GM21423 (cell line): ENCODE results near the gene PGF.
A peak's percentile ranks its signal among the peaks of the same experiment; 100 is the strongest.
"Not testable (repeated sequence)": the region's sequence is repeated elsewhere in the genome, so short reads cannot be mapped to it uniquely, and the experiment has no call there.

Experiments
- ATAC-seq: cut with Tn5 transposase; IDR thresholded peaks from one replicate; pipeline ENCODE4 v1.9.1; 2021; ENCODE audit warnings: mild to moderate bottlenecking, moderate library complexity; ENCODE audit not compliant: unreplicated experiment

PGF gene

DNA sequence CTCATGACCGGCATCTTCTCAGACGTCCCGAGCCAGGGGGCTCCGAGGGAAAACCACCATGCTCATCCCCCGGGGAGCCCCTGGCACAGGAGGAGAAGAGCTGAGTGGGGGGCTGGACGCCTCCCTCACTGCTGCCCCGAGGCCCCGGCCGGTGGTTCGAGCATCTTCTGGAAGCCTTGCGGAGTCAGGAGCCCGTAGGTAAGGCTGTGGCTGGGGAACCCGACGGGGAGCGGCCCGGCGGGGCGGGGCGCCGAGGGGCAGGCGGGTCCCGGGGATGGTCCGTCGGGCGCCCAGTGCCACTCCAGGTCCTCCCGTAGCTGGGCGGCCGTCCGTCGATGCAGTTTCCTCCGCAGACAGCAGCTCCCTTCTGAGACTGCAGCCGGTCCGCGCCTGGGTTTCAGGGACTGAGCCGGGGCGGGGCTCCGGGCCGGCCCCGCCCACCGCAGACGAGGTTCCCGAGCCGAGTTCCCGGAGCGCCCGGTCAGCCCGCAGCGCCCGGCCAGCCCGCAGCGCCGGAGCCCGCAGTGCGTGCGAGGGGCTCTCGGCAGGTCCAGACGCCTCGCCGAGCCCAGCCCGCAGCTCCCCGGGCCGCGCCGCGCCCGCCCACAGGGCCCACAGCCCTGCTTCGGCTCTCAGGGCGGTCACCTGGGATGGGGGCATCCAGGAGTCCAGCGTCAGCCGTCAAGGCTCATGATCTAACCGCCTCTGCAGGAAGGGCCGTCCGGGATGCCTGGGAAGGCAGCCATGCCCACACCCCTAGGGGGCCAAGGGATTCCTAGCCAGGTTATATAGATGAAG, at the start of gene PGF:
TSS of gene PGF (minus strand) at position 369 of the 798 bp plus-strand sequence. CDS start at position 14, 355 bp downstream.
- ATAC-seq, result no peak

- ATAC-seq, result peak; percentile 3
Measured at GRCh38 chr14:75003250-75004027, 48.0 kb upstream of the PGF start.

GRCh38 chr14:75002392-75003249, 47.2 kb upstream of the PGF start, which contains the start of gene EIF2B2:
Gene EIF2B2 (plus strand): TSS chr14:75002921. CDS start chr14:75002991, 70 bp downstream.
- ATAC-seq, result peak; percentile 98

DNA sequence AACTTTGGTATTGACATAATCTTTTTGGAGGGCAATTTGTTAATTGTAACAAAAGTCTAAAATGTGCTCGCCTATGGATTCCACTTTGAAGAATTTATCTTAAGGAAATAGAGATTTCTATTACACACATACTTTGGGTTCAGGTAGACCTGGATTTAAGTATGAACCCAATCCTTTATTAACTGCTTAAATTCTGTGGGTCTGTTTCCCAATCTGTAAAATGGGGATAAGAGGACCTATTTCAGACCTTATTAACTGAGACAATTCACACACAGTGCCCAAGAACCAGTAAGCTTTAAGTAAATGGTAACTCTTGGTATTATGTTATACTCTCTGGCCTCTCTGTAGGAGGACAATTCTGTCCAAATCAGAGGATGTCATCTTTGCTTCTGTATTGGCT, 46.5 kb upstream of the PGF start:
- ATAC-seq, result no peak

DNA sequence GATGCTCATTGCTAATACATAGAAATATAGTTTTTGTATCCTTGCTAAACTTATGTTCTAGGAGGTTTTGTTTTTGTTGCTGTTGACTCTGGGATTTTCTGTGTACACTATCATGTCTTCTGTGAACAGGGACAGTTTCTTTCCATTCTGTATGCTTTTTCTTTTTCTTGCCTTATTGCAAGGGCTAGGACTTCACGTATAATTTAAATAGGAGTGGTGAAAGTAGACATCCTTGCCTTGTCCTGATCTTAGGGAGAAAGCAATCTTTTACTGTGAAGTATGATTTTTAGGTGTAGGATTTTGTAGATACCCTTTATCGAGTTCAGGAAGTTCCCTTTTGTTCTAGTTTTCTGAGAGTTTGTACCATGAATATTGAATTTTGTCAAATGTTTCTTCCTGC, 45.9 kb upstream of the PGF start:
- no peak for ATAC-seq

- not testable (repeated sequence) for ATAC-seq
Measured at GRCh38 chr14:74995781-74996180, 40.4 kb upstream of the PGF start.

DNA sequence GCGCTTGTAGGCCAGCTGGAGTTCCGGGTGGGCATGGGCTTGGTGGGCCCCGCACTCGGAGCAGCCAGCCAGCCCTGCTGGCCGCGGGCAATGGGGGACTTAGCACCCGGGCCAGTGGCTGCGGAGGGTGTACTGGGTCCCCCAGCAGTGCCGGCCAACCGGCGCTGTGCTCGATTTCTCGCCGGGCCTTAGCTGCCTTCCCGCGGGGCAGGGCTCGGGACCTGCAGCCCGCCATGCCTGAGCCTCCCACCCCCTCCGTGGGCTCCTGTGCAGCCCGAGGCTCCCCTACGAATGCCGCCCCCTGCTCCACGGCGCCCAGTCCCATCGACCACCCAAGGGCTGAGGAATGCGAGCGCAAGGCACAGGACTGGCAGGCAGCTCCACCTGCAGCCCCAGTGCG, 38.8 kb upstream of the PGF start:
- not testable (repeated sequence) for ATAC-seq

DNA sequence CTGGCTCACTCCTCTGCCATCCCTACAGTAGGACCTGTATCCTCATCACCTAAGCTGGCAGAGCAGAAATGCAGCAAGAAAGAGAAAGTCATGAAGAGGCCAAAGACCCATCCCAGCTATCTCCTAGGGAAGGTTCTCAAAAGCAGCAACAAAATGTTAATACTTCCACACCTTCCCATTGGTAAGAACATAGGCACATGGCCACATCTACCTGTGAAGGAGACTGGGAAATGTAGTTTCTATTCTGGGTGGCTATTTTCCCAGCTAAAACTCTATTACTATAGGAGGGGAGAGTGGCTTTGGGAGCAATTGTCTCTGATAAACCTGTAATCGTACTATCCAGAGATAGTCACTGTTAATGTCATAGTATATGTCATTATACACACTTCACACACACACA, 33.6 kb upstream of the PGF start:
- no peak for ATAC-seq

DNA sequence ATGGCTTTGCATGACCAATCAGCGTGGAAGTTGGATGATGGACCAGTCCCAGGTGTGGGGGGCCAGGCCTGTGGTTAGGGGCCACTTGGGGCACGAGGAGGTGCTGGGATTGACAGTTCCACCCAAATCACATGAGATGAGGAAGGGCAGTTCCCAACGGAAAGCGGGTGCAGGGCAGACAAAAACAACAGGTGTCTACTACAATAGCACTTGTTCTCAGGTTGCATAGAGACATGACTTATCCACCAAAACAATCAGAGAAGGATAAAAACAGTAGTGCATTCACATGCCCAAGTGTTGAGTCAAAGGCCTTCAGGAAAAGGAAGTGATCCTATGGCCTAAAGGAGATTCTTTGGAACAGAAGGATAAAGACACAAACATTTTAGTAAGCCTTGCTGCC, 32.7 kb upstream of the PGF start:
- no peak for ATAC-seq

DNA sequence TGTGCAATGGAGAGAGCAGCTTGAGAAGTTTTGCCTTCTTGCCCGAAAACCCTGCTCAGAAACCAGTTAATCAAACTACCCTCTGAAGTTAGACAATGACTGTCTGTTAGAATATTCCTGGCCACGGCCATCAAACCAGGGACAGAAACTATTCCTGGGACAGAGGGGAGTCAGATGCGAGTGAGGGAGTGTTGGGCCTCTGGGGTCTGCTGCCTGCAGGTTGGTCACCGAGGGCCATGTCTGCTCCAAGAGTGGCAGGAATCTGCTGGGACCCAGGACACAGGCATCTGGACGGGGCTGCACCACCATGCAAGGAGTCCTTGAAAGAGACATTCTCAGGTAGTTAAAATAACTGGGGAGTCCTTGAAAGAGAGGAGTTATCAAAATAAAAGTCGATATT, 30.4 kb upstream of the PGF start:
- no peak for ATAC-seq

- ATAC-seq, result no peak
Measured at GRCh38 chr14:74985028-74985310, 29.6 kb upstream of the PGF start.

GRCh38 chr14:74984236-74985027, 29.0 kb upstream of the PGF start:
- ATAC-seq, result no peak

DNA sequence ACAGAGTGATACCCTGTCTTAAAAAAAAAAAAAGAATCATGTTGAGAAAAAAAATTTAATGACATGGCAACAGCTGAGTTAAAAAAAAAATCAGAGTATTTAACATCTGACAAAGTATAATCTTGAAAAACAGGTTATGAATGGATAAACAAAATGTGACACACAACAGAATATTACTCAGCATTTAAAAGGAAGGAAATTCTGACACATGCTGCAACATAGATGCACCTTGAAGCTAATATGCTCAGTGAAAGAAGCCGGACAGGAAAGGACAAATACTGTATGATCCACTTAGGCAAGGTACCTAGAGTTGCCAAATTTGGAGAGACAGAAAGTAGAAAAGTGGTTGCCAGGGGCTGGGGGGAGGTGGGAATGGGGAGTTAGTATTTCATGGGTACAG, 27.9 kb upstream of the PGF start:
- no peak for ATAC-seq

DNA sequence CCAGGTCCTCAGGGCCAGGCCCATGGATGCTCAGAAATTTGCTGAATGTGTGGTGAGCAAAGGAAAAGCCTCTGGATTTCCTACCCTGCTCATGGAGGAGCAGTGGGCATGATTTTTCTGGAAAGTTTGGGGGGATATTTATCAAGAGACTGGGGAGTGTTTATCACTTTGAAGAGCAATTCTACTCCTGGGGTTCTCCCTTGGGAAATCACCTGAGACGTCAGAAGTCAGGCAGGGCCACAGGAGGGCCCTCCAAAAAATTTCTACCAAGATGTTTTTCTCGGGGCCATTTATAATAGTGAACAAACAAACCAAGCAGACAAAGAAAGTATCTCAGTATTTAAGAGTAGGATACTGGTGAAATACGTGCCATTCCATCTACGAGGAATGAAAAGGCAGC, 27.3 kb upstream of the PGF start:
- no peak for ATAC-seq

DNA sequence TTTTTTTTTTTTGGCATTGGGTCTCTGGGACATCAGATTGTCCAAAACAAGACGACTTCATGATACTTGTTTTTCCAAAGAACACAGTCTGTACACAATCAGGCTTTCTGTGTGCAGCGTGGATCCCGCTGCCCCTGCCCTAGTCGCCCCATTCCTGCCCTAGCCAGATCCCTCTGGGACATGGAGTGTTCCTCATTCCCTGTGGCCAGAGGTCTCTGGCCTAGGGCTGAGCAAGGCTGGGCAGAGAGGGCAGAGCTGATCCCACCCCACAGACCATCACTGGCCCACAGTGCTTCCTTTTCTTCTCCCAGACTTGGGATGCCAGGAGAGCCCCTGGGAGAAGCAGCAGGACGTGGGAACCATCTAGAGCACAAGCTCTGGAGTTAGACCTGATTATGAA, 26.4 kb upstream of the PGF start:
- no peak for ATAC-seq

DNA sequence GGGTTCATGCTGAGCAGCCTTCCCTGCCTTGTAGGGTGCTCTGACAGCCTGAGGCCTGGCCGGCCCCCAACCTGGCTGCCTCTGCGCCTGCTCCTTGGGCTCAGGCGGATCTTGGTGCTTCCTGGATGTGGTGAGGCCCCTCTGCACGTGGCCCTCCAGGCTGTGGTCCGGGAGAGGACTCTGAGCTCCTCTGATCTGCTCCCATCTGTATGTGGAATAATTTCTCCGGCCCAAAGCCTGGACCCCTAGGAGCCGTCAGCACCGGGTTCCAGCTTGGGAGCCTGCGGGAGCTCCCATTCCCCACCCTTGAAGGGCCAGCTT, 26.0 kb upstream of the PGF start:
- ATAC-seq, result no peak

GRCh38 chr14:74980731-74981461, 25.5 kb upstream of the PGF start:
- no peak for ATAC-seq

DNA sequence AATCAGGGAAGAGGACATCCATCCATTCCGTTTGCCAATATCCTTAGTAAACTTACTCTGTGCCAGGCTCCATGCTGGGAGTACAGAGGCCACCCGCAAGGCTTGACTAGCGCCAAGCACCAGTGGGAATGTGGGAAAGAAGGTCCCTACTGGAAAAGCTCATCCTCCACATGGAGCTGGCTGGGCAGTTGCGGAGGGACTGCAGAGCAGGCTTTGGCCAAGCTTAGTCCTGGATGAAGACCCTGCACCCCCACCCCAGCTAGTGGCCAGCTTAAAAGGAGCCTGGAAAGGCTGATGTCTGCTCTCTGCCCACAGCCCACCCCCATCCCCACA, 25.0 kb upstream of the PGF start:
- no peak for ATAC-seq

DNA sequence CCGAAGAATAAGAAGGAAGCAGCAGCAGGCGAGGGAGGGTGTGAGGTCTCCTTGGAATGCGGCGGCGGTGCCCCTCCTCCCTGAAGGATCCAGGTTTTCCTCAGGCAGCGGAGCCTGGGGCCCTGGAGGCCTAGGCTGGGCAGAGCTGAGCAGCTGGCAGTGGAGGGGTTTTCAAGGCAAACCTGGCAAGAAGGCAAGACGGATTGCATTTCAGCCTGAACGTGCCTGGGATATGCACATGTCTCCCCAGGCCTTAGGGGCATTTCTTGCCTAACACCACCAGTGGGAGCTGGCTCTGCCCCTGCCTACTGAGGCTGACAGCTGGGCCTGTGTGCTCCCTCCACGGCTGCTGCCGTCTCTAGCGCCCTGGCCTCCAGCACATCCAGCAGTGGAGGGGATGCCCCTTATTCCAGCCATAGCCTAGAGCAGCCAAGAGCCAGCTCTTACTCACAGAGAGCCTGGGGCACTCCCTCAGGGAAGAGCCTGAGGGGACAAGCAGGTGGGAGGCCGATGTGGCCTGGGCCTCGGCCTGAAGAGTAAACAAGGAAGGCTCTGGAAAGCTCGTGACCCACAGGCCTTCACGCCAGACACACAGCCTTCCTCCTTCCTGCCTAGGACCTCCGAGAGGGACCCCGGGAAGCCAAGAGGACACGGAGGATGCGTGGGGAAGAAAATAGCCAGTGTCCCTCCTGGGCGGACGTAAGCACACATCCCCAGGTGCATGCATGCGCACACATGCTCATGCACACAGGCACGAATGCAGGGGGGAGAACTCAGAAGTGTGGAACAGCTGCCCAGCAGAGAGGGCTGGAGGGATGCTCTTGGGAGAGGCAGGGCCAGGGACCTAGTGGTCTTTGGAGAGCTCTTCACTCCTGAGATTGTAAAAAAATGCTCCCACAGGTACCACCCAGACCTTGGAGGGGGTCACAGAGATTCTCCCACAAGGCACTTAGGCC, 24.3 kb upstream of the PGF start:
- ATAC-seq, result no peak
